ENCODE data around the gene FTO. TPM values are rescaled to one million over a fixed set of nuclear protein-coding genes. Genes with fewer than 3 reads are reported as not detected.

Gene FTO
- polyA plus RNA-seq, 2 of the 4 experiments (the other 2 are of a cell fraction) = 48.7 to 101 TPM

GRCh38 chr16:53836680-53837079 lies 132.7 kb downstream of the FTO start:
- Histone ChIP-seq H3K4me3 (no peak overlapping the region), H3K27ac (no peak overlapping the region), H3K4me1 (no peaks in the 10 kb centered on the region), H3K4me2 (no peak overlapping the region), H3K9me3 (no peaks in the 10 kb centered on the region)
- POLR2A ChIA-PET = no interaction called here
- CTCF ChIA-PET = interaction anchor here (0.5 to 1.2 kb wide), 3 partner anchors 11 to 446 kb away, joined by 3 read pairs; no protein-coding TSS in a partner anchor
- no peak for TF ChIP-seq JUN (IDR thresholded peaks at IDR 0.05)
- TF ChIP-seq KDM1A (IDR thresholded peaks at IDR 0.05; ENCODE audit: low read depth) = no peak
- no peak for TF ChIP-seq MAFK (IDR thresholded peaks at IDR 0.05; ENCODE audit: partially characterized antibody)
- TF ChIP-seq CEBPB (IDR thresholded peaks at IDR 0.05) = no peak
- TF ChIP-seq HOXB5 (CRISPR knock-in tag; IDR thresholded peaks at IDR 0.05) = no peak
- TF ChIP-seq, protein P1, sequence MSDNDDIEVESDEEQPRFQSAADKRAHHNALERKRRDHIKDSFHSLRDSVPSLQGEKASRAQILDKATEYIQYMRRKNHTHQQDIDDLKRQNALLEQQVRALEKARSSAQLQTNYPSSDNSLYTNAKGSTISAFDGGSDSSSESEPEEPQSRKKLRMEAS (IDR thresholded peaks at IDR 0.05) = no peak
- no peak for TF ChIP-seq NR3C1 (IDR thresholded peaks at IDR 0.05)
- TF ChIP-seq EHMT2 (IDR thresholded peaks at IDR 0.05; ENCODE audit: low read depth) = no peak
- TF ChIP-seq, protein P2, sequence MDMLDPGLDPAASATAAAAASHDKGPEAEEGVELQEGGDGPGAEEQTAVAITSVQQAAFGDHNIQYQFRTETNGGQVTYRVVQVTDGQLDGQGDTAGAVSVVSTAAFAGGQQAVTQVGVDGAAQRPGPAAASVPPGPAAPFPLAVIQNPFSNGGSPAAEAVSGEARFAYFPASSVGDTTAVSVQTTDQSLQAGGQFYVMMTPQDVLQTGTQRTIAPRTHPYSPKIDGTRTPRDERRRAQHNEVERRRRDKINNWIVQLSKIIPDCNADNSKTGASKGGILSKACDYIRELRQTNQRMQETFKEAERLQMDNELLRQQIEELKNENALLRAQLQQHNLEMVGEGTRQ (IDR thresholded peaks at IDR 0.05) = no peak
- TF ChIP-seq, protein P3, sequence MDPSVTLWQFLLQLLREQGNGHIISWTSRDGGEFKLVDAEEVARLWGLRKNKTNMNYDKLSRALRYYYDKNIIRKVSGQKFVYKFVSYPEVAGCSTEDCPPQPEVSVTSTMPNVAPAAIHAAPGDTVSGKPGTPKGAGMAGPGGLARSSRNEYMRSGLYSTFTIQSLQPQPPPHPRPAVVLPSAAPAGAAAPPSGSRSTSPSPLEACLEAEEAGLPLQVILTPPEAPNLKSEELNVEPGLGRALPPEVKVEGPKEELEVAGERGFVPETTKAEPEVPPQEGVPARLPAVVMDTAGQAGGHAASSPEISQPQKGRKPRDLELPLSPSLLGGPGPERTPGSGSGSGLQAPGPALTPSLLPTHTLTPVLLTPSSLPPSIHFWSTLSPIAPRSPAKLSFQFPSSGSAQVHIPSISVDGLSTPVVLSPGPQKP (IDR thresholded peaks at IDR 0.05; ENCODE audit: low read depth, low read length) = no peak
- TF ChIP-seq MAZ (IDR thresholded peaks at IDR 0.05; ENCODE audit: borderline replicate concordance, low read depth, low read length) = no peak
- TF ChIP-seq, protein P4, sequence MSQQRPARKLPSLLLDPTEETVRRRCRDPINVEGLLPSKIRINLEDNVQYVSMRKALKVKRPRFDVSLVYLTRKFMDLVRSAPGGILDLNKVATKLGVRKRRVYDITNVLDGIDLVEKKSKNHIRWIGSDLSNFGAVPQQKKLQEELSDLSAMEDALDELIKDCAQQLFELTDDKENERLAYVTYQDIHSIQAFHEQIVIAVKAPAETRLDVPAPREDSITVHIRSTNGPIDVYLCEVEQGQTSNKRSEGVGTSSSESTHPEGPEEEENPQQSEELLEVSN (IDR thresholded peaks at IDR 0.05; ENCODE audit: borderline replicate concordance, low read depth) = no peak
- no peak for TF ChIP-seq RNF2 (IDR thresholded peaks at IDR 0.05; ENCODE audit: borderline replicate concordance, low read depth)
- TF ChIP-seq JUNB (IDR thresholded peaks at IDR 0.05) = no peak
- TF ChIP-seq TP53 (CRISPR knock-in tag; IDR thresholded peaks at IDR 0.05) = no peak
- TF ChIP-seq, protein P5, sequence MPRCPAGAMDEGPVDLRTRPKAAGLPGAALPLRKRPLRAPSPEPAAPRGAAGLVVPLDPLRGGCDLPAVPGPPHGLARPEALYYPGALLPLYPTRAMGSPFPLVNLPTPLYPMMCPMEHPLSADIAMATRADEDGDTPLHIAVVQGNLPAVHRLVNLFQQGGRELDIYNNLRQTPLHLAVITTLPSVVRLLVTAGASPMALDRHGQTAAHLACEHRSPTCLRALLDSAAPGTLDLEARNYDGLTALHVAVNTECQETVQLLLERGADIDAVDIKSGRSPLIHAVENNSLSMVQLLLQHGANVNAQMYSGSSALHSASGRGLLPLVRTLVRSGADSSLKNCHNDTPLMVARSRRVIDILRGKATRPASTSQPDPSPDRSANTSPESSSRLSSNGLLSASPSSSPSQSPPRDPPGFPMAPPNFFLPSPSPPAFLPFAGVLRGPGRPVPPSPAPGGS (IDR thresholded peaks at IDR 0.05) = no peak
- no peak for TF ChIP-seq ZFP36 (IDR thresholded peaks at IDR 0.05; ENCODE audit: borderline replicate concordance, partially characterized antibody)
- TF ChIP-seq POLR2AphosphoS2 (conservative IDR thresholded peaks at IDR 0.05; ENCODE audit: low read length) = no peak
- whole genome bisulfite sequencing (ENCODE audit: missing lambda C conversion rate) = 88% methylated on average over 3 of the region's 3 CpGs
- ATAC-seq (no peak), DNase-seq (ENCODE audit: low read depth in 1 of 2, low spot score in 1 of 2) (no peak), FAIRE-seq (no peak)

DNA sequence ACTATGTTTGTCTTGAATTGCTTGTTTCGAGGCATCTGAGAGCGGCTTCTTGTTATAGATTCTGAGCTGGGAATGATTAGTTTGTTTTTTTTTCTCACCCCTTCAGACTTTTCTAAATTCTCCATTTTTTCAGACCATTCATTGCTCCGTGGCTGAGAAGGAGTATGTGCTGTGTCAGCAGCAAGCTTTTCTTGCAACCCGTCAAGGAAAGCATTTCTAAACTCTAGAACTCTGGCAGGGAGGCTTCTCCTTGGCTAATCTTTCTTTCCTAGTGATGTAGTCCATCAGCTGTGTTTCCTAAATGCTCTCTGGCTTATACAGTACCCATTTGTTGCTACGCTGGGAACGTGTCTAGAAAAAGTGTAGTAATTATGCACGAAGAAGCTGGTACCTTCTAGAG lies 133.5 kb downstream of the FTO start:
- DNase-seq (ENCODE audit: low read depth in 1 of 2, low spot score in 1 of 2) (no peak), ATAC-seq (no peak), FAIRE-seq (no peak)
- Histone ChIP-seq H3K4me3 (no peak overlapping the region), H3K4me1 (no peaks in the 10 kb centered on the region), H3K9me3 (no peaks in the 10 kb centered on the region), H3K4me2 (no peak overlapping the region), H3K27ac (no peak overlapping the region)
- 91% methylated on average over 7 of the region's 7 CpGs for WGBS (ENCODE audit: missing lambda C conversion rate)
- ChIA-PET CTCF (interaction anchor here (1.0 kb wide), 1 partner anchor 445 kb away, joined by 3 read pairs; no protein-coding TSS in a partner anchor), POLR2A (no interaction called here)
- no peak for TF ChIP-seq HOXB5 (CRISPR knock-in tag; IDR thresholded peaks at IDR 0.05)
- peak; percentile 51 for TF ChIP-seq MAFK (IDR thresholded peaks at IDR 0.05; ENCODE audit: partially characterized antibody)

DNA sequence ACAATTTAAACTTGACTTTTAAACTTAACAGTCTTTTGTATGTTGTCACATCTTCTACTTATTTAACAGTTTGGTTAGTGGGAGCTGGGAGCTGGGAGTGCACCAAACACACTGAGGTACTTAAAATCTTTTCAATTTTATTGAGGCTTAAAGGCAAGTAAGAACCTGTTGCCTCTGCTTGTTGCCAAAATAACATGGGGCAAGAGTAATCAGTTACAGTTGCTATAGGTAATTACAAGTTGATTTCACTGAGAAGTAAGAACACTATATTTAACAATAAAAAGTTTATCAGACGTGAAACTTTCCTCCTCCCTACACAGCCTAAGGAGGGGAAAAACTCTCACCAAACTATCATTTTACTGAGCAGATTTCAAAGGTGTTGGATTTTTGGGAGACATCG lies 135.2 kb downstream of the FTO start:
- Histone ChIP-seq H3K4me1 (no peaks in the 10 kb centered on the region), H3K27ac (no peak overlapping the region), H3K9me3 (no peaks in the 10 kb centered on the region), H3K4me3 (no peak overlapping the region), H3K4me2 (no peak overlapping the region)
- POLR2A ChIA-PET = no interaction called here
- 91% methylated on average over 2 of the region's 2 CpGs for WGBS (ENCODE audit: missing lambda C conversion rate)
- no peak for DNase-seq (ENCODE audit: low read depth in 1 of 2, low spot score in 1 of 2)
- CTCF ChIA-PET = interaction anchor here (0.6 to 1.9 kb wide), 3 partner anchors 14 to 63 kb away, joined by 3 to 4 read pairs (median 3); no protein-coding TSS in a partner anchor
- TF ChIP-seq KDM1A (IDR thresholded peaks at IDR 0.05; ENCODE audit: low read depth) (no peak), RARB (CRISPR knock-in tag; IDR thresholded peaks at IDR 0.05) (no peak), POLR2AphosphoS2 (conservative IDR thresholded peaks at IDR 0.05; ENCODE audit: low read length) (no peak), ESRRA (IDR thresholded peaks at IDR 0.05; ENCODE audit: borderline replicate concordance, low read length) (no peak), MAZ (IDR thresholded peaks at IDR 0.05; ENCODE audit: borderline replicate concordance, low read depth, low read length) (no peak)
- TF ChIP-seq, protein P6, sequence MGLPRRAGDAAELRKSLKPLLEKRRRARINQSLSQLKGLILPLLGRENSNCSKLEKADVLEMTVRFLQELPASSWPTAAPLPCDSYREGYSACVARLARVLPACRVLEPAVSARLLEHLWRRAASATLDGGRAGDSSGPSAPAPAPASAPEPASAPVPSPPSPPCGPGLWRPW (IDR thresholded peaks at IDR 0.05) = no peak
- no peak for FAIRE-seq
- no peak for ATAC-seq

Data from A549 (cell line).